RWPE1 (cell line): ENCODE measurements around the gene GLYATL3.

Experiments
- CTCF ChIA-PET: fragments of 350-600 bp; sonication (Branson Sonifier 250); formaldehyde crosslinking; extraction: SDS; loops from one replicate; lab custom pipeline; 2021; lab: Yijun Ruan, JAX
- POLR2A ChIA-PET: fragments of 400-600 bp; formaldehyde crosslinking; extraction: SDS; loops from one replicate; lab custom pipeline; 2020; ENCODE audit warnings: antibody characterized with exemption; ENCODE audit not compliant: low non-redundant PET; lab: Yijun Ruan, JAX
- DNase-seq: peaks from one replicate; pipeline ENCODE4 v3.0.0; 2012; ENCODE audit warnings: low spot score
- H3K27ac ChIP-seq: fragments of 450-650 bp; 2 replicates; pipeline ENCODE4 v1.5.1; 2017
- TF ChIP-seq, protein P1 (sequence below): fragments of 450-650 bp; conservative IDR thresholded peaks from 2 replicates; pipeline ENCODE4 v1.5.1; 2017; ENCODE audit warnings: low read depth, mild to moderate bottlenecking

The GLYATL3 gene

DNA sequence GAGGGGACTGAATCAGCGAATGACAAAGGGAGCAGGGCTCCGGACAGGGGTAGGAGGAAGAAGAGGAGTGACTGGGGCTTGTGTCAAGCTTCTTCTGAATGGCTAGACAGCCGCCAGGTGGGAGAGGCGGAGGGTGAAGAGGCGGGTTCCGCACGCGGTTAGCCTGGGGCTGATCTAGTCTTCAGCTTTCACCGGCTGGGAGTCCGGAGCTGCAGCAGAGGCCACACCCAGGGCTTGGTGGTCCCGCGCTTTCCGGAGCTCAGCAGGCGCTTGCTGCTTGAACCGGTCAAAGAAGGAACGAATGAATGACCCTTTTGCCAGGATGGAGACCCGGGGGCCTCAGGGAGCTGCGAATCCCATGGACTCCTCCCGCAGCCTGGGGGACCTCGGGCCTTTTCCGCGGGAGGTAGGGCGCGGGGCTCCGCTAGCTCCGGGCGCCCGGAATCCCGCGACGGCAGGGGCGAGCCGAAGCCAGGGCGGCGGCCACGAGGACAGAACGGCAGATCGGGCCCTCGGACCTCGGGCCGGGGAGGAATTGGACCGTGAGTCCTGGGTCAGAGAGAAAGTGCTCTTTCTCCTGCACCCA, 50.9 kb downstream of the GLYATL3 start, which contains the start of gene C6orf141:
C6orf141 (plus strand) TSS at position 177 of the 586 bp plus-strand sequence; CDS start at position 302, 125 bp downstream.
- TF ChIP-seq, protein P1, sequence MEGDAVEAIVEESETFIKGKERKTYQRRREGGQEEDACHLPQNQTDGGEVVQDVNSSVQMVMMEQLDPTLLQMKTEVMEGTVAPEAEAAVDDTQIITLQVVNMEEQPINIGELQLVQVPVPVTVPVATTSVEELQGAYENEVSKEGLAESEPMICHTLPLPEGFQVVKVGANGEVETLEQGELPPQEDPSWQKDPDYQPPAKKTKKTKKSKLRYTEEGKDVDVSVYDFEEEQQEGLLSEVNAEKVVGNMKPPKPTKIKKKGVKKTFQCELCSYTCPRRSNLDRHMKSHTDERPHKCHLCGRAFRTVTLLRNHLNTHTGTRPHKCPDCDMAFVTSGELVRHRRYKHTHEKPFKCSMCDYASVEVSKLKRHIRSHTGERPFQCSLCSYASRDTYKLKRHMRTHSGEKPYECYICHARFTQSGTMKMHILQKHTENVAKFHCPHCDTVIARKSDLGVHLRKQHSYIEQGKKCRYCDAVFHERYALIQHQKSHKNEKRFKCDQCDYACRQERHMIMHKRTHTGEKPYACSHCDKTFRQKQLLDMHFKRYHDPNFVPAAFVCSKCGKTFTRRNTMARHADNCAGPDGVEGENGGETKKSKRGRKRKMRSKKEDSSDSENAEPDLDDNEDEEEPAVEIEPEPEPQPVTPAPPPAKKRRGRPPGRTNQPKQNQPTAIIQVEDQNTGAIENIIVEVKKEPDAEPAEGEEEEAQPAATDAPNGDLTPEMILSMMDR: no peak
- peak within 1 kb of the TSS; percentile 93 for H3K27ac ChIP-seq
- ChIA-PET POLR2A (no interaction called here), CTCF (interaction anchor here (0.6 to 2.9 kb wide), 5 partner anchors 9 to 1408 kb away, joined by 3 to 18 read pairs (median 4); no protein-coding TSS in a partner anchor)
- DNase-seq: peak; percentile 74

DNA sequence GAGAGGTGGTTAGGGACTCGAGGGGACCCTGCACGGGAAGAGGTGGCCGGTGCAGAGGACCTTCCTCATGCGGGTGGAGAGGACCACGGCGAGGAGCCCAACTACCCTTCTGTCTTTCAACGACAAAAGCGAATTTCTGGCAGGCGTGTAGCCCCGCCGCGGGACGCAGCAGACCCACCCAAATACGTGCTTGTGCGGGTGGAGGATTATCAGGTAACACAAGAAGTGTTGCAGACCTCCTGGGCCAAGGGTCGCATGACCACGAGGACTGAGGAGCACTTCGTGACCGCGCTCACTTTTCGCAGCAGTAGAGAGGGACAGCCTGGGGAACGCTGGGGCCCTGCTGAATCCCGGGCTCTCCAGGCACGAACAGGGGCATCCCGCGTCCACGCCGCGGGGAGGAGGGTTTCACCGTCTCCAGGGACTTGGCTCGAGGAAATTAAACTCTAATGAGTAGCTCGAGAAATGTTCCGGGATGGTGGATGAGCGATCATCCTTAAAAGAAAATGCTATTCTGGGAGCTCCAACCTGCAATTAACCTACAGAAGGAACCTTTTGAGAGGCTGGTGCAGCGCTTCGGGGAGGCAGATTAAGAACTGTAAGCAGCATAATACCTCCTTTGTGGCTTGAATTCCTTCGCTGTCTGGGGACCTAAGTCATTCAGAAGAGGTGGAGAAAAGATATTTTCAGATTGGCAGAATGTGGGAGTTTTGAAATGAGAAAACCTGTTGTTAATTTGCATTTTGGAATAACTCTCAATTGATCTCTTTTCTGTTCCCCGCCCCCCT, 51.5 kb downstream of the GLYATL3 start:
- DNase-seq: no peak
- ChIA-PET CTCF (interaction anchor here (2.9 kb wide), 1 partner anchor 19 kb away, joined by 18 read pairs; no protein-coding TSS in a partner anchor), POLR2A (no interaction called here)
- TF ChIP-seq, protein P1: no peak
- H3K27ac ChIP-seq: peak overlapping the region; percentile 93

- TF ChIP-seq, protein P1: no peak
- CTCF ChIA-PET: interaction anchor here (1.2 to 2.9 kb wide), 2 partner anchors 9 to 20 kb away, joined by 3 to 18 read pairs; no protein-coding TSS in a partner anchor
- POLR2A ChIA-PET: no interaction called here
- H3K27ac ChIP-seq: peak overlapping the region; percentile 93; the same call in 1 of the 2 replicates
- no peak for DNase-seq
These were observed 52.1 kb downstream of the GLYATL3 start for GRCh38 chr6:49551866-49552129.

DNA sequence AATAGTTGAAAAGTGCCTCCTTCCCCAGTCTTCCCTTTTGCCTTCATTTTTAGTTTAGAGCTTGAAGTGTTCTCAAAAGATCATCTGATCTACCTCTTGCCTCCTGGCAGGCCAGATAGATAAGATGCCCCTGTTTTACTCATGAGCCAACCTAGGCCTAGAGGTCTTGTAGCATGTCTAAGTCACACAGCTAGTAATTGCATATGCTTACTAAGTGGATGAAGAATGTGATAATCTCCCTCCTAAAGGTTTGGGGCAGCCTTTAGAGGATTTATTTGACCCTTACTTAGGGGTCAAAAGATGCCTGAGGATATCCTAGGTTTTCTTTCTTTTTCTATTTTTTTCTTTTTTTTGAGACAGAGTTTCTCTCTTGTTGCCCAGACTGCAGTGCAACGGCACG, 52.9 kb downstream of the GLYATL3 start:
- ChIA-PET POLR2A (no interaction called here), CTCF (interaction anchor here (1.2 to 2.9 kb wide), 2 partner anchors 10 to 20 kb away, joined by 3 to 18 read pairs; no protein-coding TSS in a partner anchor)
- peak overlapping the region; percentile 93 for H3K27ac ChIP-seq

GRCh38 chr6:49553384-49553783, 53.7 kb downstream of the GLYATL3 start:
- DNase-seq: peak; percentile 84
- CTCF ChIA-PET: interaction anchor here (0.7 to 1.6 kb wide), 2 partner anchors 21 to 57 kb away, joined by 5 to 7 read pairs; no protein-coding TSS in a partner anchor
- TF ChIP-seq, protein P1: no peak
- POLR2A ChIA-PET: no interaction called here
- peak overlapping the region; percentile 93 for H3K27ac ChIP-seq

More for the DNA sequence above, 52.9 kb downstream of the GLYATL3 start:
- no peak for DNase-seq
- TF ChIP-seq, protein P1: no peak

DNA sequence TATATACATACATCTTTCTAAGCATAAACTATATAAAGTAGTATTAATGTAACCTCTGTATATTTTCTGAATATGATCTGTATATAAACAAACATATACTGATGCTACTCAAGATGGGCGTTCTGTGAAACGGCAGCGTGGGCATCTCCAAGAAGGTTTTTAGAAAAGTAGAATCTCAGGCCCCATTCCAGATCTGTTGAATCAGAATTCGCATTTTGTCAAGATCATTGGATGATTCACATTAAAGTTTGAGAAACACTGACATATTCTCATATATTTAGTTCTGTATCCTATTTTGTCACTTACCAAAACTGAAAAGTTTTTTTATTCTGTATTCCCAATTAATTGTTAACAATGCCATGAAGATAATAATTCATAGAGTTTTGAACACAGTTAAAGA, 56.2 kb downstream of the GLYATL3 start:
- TF ChIP-seq, protein P1: no peak
- H3K27ac ChIP-seq: peak overlapping the region; percentile 83
- ChIA-PET POLR2A (no interaction called here), CTCF (no interaction called here)
- no peak for DNase-seq
